Suprapubic skin (tissue), 4 donors: ENCODE data around the gene EML1. TPM values are rescaled to one million over a fixed set of nuclear protein-coding genes. Genes with fewer than 3 reads are reported as not detected.
"Not testable (repeated sequence)": the region's sequence is repeated elsewhere in the genome, so short reads cannot be mapped to it uniquely, and the experiment has no call there.

ENCODE experiments used
- DNase-seq, 2 donors: peaks; one replicate each; pipeline ENCODE4 v3.0.0-alpha.2; 2019; ENCODE audit warnings: low spot score in 2 of 2
- H3K27ac ChIP-seq: fragments of 200-600 bp; sonication (generic); one replicate; pipeline ENCODE4 v1.5.1; 2019
- H3K27me3 ChIP-seq: fragments of 200-600 bp; sonication (generic); one replicate; pipeline ENCODE4 v1.5.1; 2019
- H3K36me3 ChIP-seq: fragments of 200-600 bp; sonication (generic); one replicate; pipeline ENCODE4 v1.5.1; 2019
- H3K4me1 ChIP-seq: fragments of 200-600 bp; sonication (generic); one replicate; pipeline ENCODE4 v1.5.1; 2019
- H3K4me3 ChIP-seq: fragments of 200-600 bp; sonication (generic); one replicate; pipeline ENCODE4 v1.5.1; 2019; ENCODE audit warnings: mild to moderate bottlenecking
- H3K9me3 ChIP-seq: fragments of 200-600 bp; sonication (generic); one replicate; pipeline ENCODE4 v1.5.1; 2019
- CTCF ChIP-seq, 2 donors: fragments of 200-600 bp in 1 of 2; fragments of 450-650 bp in 1 of 2; sonication (generic) in 1 of 2; IDR thresholded peaks; one replicate each; pipeline ENCODE4 v1.5.1; 2016 to 2019; ENCODE audit warnings: antibody characterized with exemption in 2 of 2, mild to moderate bottlenecking in 1 of 2, moderate library complexity in 1 of 2
- EP300 ChIP-seq: sonication (generic); formaldehyde crosslinking; IDR thresholded peaks from one replicate; pipeline ENCODE4 v1.6.1; 2017; ENCODE audit warnings: antibody characterized with exemption
- POLR2A ChIP-seq, 2 donors: fragments of 450-650 bp; IDR thresholded peaks; one replicate each; pipeline ENCODE4 v1.6.1; 2017; ENCODE audit warnings: antibody characterized with exemption in 2 of 2, mild to moderate bottlenecking in 2 of 2, moderate library complexity in 2 of 2
- POLR2AphosphoS5 ChIP-seq, 3 donors: sonication (generic); formaldehyde crosslinking; IDR thresholded peaks; one replicate each; pipeline ENCODE4 v1.6.1; 2017; ENCODE audit warnings: antibody characterized with exemption in 3 of 3
- WGBS: methylation state at CpG from one replicate; pipeline ENCODE4 v1.1.5; 2018; 5-methylcytosine and 5-hydroxymethylcytosine counted together
- total RNA-seq, 4 donors: library from RNA; depleted of rRNA; stranded (reverse); fragments of >200 nt; gene quantifications; one replicate each; pipeline ENCODE4 v1.1.0, GENCODE V29; 2016

The EML1 gene
- total RNA-seq, 4 donors from 2014 or later, result 9.6 to 17.6 (median 15.4) TPM

GRCh38 chr14:99757331-99758070 lies 35.7 kb upstream of the EML1 start:
- Histone ChIP-seq H3K9me3 (no peaks in the 10 kb centered on the region), H3K4me1 (peaks cover 63% of the 10 kb centered on the region), H3K27me3 (peaks cover 5% of the 10 kb centered on the region), H3K4me3 (no peak overlapping the region), H3K36me3 (no peaks in the 10 kb centered on the region), H3K27ac (peak overlapping the region; percentile 85)
- TF ChIP-seq CTCF (IDR thresholded peaks at IDR 0.05) (no peak), POLR2AphosphoS5 (IDR thresholded peaks at IDR 0.05) (no peak), POLR2A (IDR thresholded peaks at IDR 0.05) (no peak), EP300 (no peak)
- no peak for DNase-seq
- WGBS, result 59% methylated on average over 12 of the region's 12 CpGs

DNA sequence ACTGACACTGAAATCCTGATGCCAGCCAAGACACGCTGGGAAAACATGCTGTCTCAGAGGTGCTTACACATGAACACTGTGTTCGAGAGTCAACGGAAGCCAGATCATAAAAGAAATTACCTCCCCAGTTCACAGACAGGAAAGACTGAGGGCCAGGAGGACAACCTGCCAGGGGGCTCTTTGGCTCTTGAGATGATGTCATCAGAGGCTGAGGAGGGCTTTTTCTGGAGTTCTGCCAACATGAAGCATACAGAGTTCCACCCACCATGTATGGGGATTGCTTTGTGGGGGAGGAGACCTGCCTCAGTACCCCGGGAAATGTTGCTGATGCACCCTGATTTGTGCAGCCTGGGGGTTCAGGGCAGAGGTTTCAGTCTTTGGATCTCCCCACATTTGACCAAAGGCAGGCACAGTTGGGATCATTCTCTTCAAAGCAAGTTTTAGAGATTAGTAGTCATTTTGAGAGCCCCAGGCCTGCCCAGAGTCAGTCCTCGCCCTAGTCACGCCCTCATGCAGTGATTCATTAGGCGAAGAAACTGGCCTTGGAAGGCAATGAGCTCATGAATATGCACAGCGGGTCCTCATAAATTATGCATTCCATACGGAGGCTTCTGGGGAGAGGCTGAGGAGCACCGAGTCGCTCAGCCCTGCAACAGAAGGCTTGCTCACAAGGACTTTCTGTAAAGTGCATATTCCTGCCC lies 34.9 kb upstream of the EML1 start:
- TF ChIP-seq POLR2AphosphoS5 (IDR thresholded peaks at IDR 0.05) (no peak), POLR2A (IDR thresholded peaks at IDR 0.05) (no peak), CTCF (IDR thresholded peaks at IDR 0.05) (no peak), EP300 (no peak)
- WGBS, result 47% methylated on average over 7 of the region's 11 CpGs
- Histone ChIP-seq H3K27me3 (peaks cover 4% of the 10 kb centered on the region), H3K4me1 (peaks cover 55% of the 10 kb centered on the region), H3K27ac (peak overlapping the region; percentile 85), H3K9me3 (no peaks in the 10 kb centered on the region), H3K4me3 (no peak overlapping the region), H3K36me3 (no peaks in the 10 kb centered on the region)
- peak in 1 of 2 donors; percentile 67 for DNase-seq

GRCh38 chr14:99758872-99759545 lies 34.2 kb upstream of the EML1 start:
- no peak overlapping the region for H3K27ac ChIP-seq
- H3K9me3 ChIP-seq, result no peaks in the 10 kb centered on the region
- DNase-seq, result peak in 1 of 2 donors; percentile 53
- H3K4me1 ChIP-seq, result peaks cover 48% of the 10 kb centered on the region
- H3K36me3 ChIP-seq, result no peaks in the 10 kb centered on the region
- TF ChIP-seq CTCF (IDR thresholded peaks at IDR 0.05) (no peak), POLR2A (IDR thresholded peaks at IDR 0.05) (no peak), EP300 (no peak), POLR2AphosphoS5 (IDR thresholded peaks at IDR 0.05) (no peak)
- no peaks in the 10 kb centered on the region for H3K27me3 ChIP-seq
- H3K4me3 ChIP-seq, result no peak overlapping the region
- 73% methylated on average over 7 of the region's 7 CpGs for WGBS

- Histone ChIP-seq H3K36me3 (no peaks in the 10 kb centered on the region), H3K4me3 (no peak overlapping the region), H3K27me3 (peaks cover 2% of the 10 kb centered on the region), H3K9me3 (no peaks in the 10 kb centered on the region), H3K27ac (no peak overlapping the region), H3K4me1 (peaks cover 43% of the 10 kb centered on the region)
- DNase-seq, result peak in 1 of 2 donors; percentile 50
- TF ChIP-seq POLR2A (IDR thresholded peaks at IDR 0.05), result no peak
- WGBS, result 70% methylated on average over 6 of the region's 9 CpGs
Measured at GRCh38 chr14:99759546-99759925, 33.7 kb upstream of the EML1 start.

DNA sequence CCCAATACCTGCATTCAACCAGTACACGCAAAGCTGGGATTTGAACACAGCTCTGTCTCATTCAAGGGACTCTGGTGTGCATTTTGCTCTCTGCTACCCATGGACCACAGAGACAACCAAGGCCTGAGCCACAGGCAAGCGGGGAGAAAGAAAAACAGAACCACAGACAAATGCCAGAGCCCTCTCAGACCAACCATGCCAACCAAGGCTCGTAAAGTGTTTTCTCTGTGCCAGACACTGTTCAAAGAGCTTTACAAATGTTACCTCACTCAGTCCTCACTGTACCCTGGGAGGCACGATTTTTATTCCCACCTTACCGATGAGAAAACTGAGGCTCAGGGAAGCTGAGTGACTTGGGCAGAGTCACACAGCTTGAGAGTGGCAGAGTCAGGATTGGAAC lies 32.4 kb upstream of the EML1 start:
- no peaks in the 10 kb centered on the region for H3K36me3 ChIP-seq
- 84% methylated on average over 5 of the region's 5 CpGs for WGBS
- H3K4me3 ChIP-seq, result no peak overlapping the region
- DNase-seq, result no peak
- peaks cover 2% of the 10 kb centered on the region for H3K27me3 ChIP-seq
- no peak for TF ChIP-seq POLR2AphosphoS5 (IDR thresholded peaks at IDR 0.05)
- no peak for TF ChIP-seq CTCF (IDR thresholded peaks at IDR 0.05)
- no peak for TF ChIP-seq POLR2A (IDR thresholded peaks at IDR 0.05)
- TF ChIP-seq EP300, result no peak
- peaks cover 32% of the 10 kb centered on the region for H3K4me1 ChIP-seq
- H3K27ac ChIP-seq, result no peak overlapping the region
- H3K9me3 ChIP-seq, result no peaks in the 10 kb centered on the region

DNA sequence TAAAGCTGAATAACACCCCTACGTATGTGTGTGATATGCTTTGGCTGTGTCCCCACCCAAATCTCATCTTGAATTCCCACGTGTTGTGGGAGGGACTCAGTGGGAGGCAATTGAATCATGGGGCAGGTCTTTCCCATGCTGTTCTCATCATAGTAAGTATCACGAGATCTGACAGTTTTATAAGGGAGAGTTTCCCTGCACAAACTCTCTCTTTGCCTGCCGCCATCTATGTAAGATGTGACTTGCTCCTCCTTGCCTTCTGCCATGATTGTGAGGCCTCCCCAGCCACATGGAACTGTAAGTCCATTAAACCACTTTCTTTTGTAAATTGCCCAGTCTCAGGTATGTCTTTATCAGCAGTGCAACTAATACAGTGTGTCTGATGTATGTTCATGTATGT lies 30.3 kb upstream of the EML1 start:
- DNase-seq, H3K36me3 ChIP-seq, H3K4me3 ChIP-seq, H3K27me3 ChIP-seq, H3K27ac ChIP-seq, H3K9me3 ChIP-seq: not testable (repeated sequence)
- WGBS, result 74% methylated on average over 4 of the region's 4 CpGs
- H3K4me1 ChIP-seq, result peaks cover 14% of the 10 kb centered on the region
